Adrenal gland (tissue), 12 donors: ENCODE data around the gene RAET1E. TPM values are rescaled to one million over a fixed set of nuclear protein-coding genes. Genes with fewer than 3 reads are reported as not detected.
A peak's percentile ranks its signal among the peaks of the same experiment; 100 is the strongest.
"Not testable (repeated sequence)": the region's sequence is repeated elsewhere in the genome, so short reads cannot be mapped to it uniquely, and the experiment has no call there.

Experiments used
- DNase-seq, 7 donors: peaks; one replicate each; pipeline ENCODE4 v3.0.0-alpha.2; 2019 to 2020
- H3K27ac ChIP-seq, 5 donors: fragments of 200-600 bp; sonication (generic) in 4 of 5; 1 replicate in 3 of 5; 2 replicates in 2 of 5; pipeline versions ENCODE4 v1.5.1 to v1.8.0; 2016 to 2020; ENCODE audit warnings: mild to moderate bottlenecking in 1 of 5
- H3K27me3 ChIP-seq: fragments of 200-600 bp; 2 replicates; pipeline ENCODE4 v1.8.0; 2021
- H3K36me3 ChIP-seq, 2 donors: fragments of 200-600 bp; replicated peaks in 1 of 2; 1 replicate in 1 of 2; 2 replicates in 1 of 2; pipeline versions ENCODE4 v1.5.1 to v1.8.0; 2018 to 2022
- H3K4me1 ChIP-seq, 2 donors: fragments of 200-600 bp; replicated peaks in 1 of 2; 1 replicate in 1 of 2; 2 replicates in 1 of 2; pipeline versions ENCODE4 v1.5.1 to v1.8.0; 2018 to 2021
- H3K4me3 ChIP-seq, 4 donors: fragments of 200-600 bp; sonication (generic) in 3 of 4; one replicate each; pipeline ENCODE4 v1.5.1; 2016 to 2018
- H3K9me3 ChIP-seq, 3 donors: fragments of 200-600 bp; sonication (generic) in 1 of 3; replicated peaks in 1 of 3; 1 replicate in 2 of 3; 2 replicates in 1 of 3; pipeline versions ENCODE4 v1.5.1 to v1.8.0; 2016 to 2021
- POLR2A ChIP-seq, 2 donors: fragments of 450-650 bp; IDR thresholded peaks; one replicate each; pipeline ENCODE4 v1.6.1; 2017; ENCODE audit warnings: antibody characterized with exemption in 2 of 2, mild to moderate bottlenecking in 2 of 2, moderate library complexity in 1 of 2
- WGBS, 4 donors: extraction: QIAGEN DNeasy Blood & Tissue Kit in 2 of 4; methylation state at CpG; one replicate each; pipeline versions ENCODE4 v1.1.5 to v1.1.7; 2013 to 2017; 5-methylcytosine and 5-hydroxymethylcytosine counted together
- intact Hi-C, 2 donors: fragments of 100-400 bp; cut with DNase I; formaldehyde crosslinking; loops; one replicate each; pipeline versions ENCODE4 v1.14.1 to v1.15.0; 2022 to 2023
- polyA plus RNA-seq, 3 donors: library from polyadenylated mRNA; stranded (reverse); fragments of 200-250 nt in 2 of 3; fragments of 350-450 nt in 1 of 3; fragmentation: Illumina TruSeq in 1 of 3; extraction: RNeasy Lipid Tissue Mini Kit (QIAGEN cat#74804) in 1 of 3; gene quantifications; one replicate each; pipeline ENCODE4 v1.2.3, GENCODE V29; 2013 to 2014
- total RNA-seq, 9 donors: library from RNA; depleted of rRNA in 4 of 9; stranded (reverse); fragments of >200 nt in 4 of 9; fragments of 120-200 nt in 1 of 9; fragmentation: NEBNext Ultra II Directional in 1 of 9; extraction: Animal tissue kit (Norgen Biotek cat#: 25700) in 1 of 9; gene quantifications; one replicate each; pipeline versions ENCODE4 v1.1.0 to v1.2.4, GENCODE V29; 2013 to 2023
- TF ChIP-seq, protein P1 (sequence below), 6 experiments: fragments of 450-650 bp in 4 of 6; fragments of 200-600 bp in 2 of 6; sonication (generic) in 1 of 6; IDR thresholded peaks; 1 replicate in 5 of 6; 2 replicates in 1 of 6; pipeline versions ENCODE4 v1.5.1 to v1.8.0; 2016 to 2021; ENCODE audit warnings: antibody characterized with exemption in 6 of 6, mild to moderate bottlenecking in 2 of 6, moderate library complexity in 1 of 6
- donor health status: healthy with polysubstance abuse.
- donor health status: Bipolar disorder and iron deficiency.
- donor health status: DM: yes; HTN: yes; CAD: no.
- donor health status: DM: no; HTN: no; CAD: no.
- donor health status: DM: no; HTN: no; CAD: no.
- donor health status: DM: yes; HTN: yes; CAD: no.

The RAET1E gene
- total and polyA plus RNA-seq, 12 donors = 0.17 to 9.2 (median 1.1) TPM; not detected in 1

DNA sequence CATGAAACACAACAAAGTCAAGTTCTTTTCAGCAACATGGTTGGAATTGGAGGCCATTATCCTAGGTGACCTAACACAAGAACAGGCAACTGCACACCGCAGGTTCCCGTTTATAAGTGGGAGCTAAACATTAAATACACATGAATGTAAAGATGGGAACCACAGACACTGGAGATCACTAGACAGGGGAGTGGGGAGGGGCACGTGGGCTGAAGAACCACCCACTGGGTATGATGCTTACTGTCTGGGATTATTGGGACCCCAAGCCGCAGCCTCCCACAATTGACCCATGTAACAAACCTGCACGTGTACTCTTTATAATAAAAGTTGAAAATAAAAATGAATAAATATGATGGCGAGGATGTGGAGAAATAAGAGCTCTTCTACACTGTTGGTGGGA is 33.6 kb upstream of the RAET1E start:
- peak in 1 of 7 donors; percentile 41 for DNase-seq
- intact Hi-C loops = no loop called here
- H3K4me1 ChIP-seq = no peaks in the 10 kb centered on the region
- TF ChIP-seq POLR2A (IDR thresholded peaks at IDR 0.05) = no peak
- TF ChIP-seq, protein P1, sequence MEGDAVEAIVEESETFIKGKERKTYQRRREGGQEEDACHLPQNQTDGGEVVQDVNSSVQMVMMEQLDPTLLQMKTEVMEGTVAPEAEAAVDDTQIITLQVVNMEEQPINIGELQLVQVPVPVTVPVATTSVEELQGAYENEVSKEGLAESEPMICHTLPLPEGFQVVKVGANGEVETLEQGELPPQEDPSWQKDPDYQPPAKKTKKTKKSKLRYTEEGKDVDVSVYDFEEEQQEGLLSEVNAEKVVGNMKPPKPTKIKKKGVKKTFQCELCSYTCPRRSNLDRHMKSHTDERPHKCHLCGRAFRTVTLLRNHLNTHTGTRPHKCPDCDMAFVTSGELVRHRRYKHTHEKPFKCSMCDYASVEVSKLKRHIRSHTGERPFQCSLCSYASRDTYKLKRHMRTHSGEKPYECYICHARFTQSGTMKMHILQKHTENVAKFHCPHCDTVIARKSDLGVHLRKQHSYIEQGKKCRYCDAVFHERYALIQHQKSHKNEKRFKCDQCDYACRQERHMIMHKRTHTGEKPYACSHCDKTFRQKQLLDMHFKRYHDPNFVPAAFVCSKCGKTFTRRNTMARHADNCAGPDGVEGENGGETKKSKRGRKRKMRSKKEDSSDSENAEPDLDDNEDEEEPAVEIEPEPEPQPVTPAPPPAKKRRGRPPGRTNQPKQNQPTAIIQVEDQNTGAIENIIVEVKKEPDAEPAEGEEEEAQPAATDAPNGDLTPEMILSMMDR (IDR thresholded peaks at IDR 0.05) = no peak
- H3K36me3 ChIP-seq = no peaks in the 10 kb centered on the region
- peaks cover 57% of the 10 kb centered on the region for H3K27me3 ChIP-seq
- WGBS, 4 donors = 64 to 71% (median 67%) methylated on average over 6 of the region's 6 CpGs
- H3K4me3 ChIP-seq = no peak overlapping the region
- H3K9me3 ChIP-seq = no peaks in the 10 kb centered on the region
- no peak overlapping the region for H3K27ac ChIP-seq

DNA sequence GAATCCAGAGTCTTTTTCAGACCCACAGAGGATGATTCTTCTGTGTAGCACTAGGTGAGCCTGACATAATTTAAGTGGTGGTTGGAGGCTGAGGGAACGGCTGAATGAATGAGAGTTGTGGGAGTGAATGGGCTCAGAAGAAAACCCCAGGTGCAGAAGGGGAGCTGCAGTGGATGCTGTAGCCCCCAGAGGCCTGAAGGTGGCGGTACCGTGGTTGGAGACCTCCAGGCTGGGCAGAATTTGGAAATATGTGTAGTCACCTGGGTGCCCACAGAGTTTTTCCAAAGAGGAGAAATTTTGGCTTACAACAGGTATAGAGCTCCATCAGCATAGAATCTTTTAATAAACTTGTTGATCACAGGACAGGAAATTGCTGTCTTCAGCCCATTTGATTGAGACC is 31.5 kb upstream of the RAET1E start:
- peaks cover 10 to 11% of the 10 kb centered on the region in 2 donors for H3K4me1 ChIP-seq
- intact Hi-C loops = loop anchor here (5.0 to 10.0 kb wide), 3 partner anchors 65 to 205 kb away; partner anchors contain the start of gene LRP11 (in 2 of the 2)
- no peak overlapping the region for H3K4me3 ChIP-seq
- peaks cover 39% of the 10 kb centered on the region for H3K27me3 ChIP-seq
- peak in 1 of 7 donors; percentile 23 for DNase-seq
- WGBS, 4 donors = 9 to 16% (median 14%) methylated on average over 3 of the region's 3 CpGs
- no peak overlapping the region for H3K27ac ChIP-seq
- no peaks in the 10 kb centered on the region for H3K9me3 ChIP-seq
- TF ChIP-seq POLR2A (IDR thresholded peaks at IDR 0.05) = no peak
- TF ChIP-seq, protein P1 (IDR thresholded peaks at IDR 0.05) = peak in 2 of 6 experiments; percentile 9 to 13
- H3K36me3 ChIP-seq = no peaks in the 10 kb centered on the region

DNA sequence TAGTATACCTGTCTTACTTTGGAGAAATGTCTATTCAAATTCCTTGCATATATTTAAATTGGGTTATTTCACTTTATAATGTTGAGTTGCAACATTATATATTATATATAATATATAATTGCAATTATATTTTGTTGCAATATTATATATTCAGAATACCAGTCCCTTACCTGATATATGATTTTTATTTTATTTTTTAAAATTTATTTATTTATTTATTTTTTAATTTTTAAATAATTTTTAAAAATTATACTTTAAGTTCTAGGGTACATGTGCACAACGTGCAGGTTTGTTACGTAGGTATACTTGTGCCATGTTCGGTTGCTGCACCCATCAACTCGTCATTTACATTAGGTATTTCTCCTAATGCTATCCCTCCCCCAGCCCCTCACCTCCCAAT is 29.1 kb upstream of the RAET1E start:
- H3K27ac ChIP-seq, H3K9me3 ChIP-seq, H3K4me3 ChIP-seq, H3K36me3 ChIP-seq: not testable (repeated sequence)
- 68 to 75% (median 70%) methylated on average over 4 of the region's 4 CpGs for WGBS, 4 donors
- H3K4me1 ChIP-seq = peaks cover 10 to 16% of the 10 kb centered on the region in 2 donors
- peak in 2 of 7 donors; percentile 5 to 30 for DNase-seq
- intact Hi-C loops = loop anchor here (5.0 to 10.0 kb wide), 3 partner anchors 62 to 202 kb away; partner anchors contain the start of gene LRP11 (in 2 of the 2)
- H3K27me3 ChIP-seq = peaks cover 29% of the 10 kb centered on the region

DNA sequence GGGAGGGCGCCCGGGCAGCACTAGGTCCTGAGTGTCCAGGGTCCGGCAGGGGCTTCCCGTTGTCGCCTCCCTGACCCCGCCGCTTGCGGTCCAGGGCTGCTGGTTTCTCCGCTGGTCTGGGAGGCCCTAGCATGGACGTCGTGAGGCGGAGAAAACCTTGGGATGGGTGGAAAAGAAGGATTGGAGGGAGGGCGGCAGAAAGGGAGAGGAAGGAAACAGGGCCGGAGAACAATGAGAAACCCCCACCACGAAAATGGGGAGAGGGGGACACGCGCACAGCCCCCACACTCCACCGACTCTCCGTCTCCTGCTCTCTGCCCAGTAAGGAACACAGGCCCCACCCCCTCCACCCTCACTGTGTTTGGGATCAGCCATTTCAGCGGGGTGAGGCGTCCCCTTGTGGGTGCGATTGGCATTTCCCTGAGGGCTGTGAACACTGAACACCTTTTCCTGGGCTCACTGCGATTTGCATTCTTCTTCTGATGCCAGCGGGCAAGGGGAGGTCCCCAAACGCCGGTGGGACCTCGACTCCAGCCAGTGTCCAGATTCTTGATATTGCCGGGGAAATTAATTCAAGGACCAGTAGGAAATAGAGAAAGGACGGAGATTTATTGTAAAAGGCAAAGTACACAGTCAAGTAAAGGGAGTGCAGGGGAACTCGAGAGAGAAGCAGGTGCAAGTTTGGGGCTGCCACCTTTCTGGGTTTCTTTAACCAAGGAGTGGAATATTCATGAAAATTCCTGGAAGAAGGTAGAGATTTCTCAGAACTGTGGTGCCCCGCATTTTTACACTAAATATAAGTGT is 28.3 kb upstream of the RAET1E start:
- WGBS, 4 donors = 2 to 5% (median 3%) methylated on average over 25 to 31 of the region's 31 CpGs
- intact Hi-C loops = loop anchor here (5.0 to 10.0 kb wide), 3 partner anchors 61 to 201 kb away; partner anchors contain the start of gene LRP11 (in 2 of the 2)
- H3K27me3 ChIP-seq = peaks cover 20% of the 10 kb centered on the region

More for the DNA sequence above, 28.3 kb upstream of the RAET1E start:
- no peaks in the 10 kb centered on the region for H3K36me3 ChIP-seq
- no peak for TF ChIP-seq POLR2A (IDR thresholded peaks at IDR 0.05)
- TF ChIP-seq, protein P1 (IDR thresholded peaks at IDR 0.05) = peak; percentile 86 to 100 (median 98)
- peak; percentile 87 to 96 (median 95) for DNase-seq
- H3K4me1 ChIP-seq = peaks cover 10 to 16% of the 10 kb centered on the region in 2 donors
- no peaks in the 10 kb centered on the region for H3K9me3 ChIP-seq
- peak overlapping the region in 2 of 4 donors; percentile 22 to 63 for H3K4me3 ChIP-seq
- peak overlapping the region in 2 of 5 donors; percentile 41 to 54 for H3K27ac ChIP-seq
